ENCODE data around the gene TCF7L1.
A peak's percentile ranks its signal among the peaks of the same experiment; 100 is the strongest.
"Not testable (repeated sequence)": the region's sequence is repeated elsewhere in the genome, so short reads cannot be mapped to it uniquely, and the experiment has no call there.

The TCF7L1 gene

GRCh38 chr2:85291425-85292023, 158.3 kb downstream of the TCF7L1 start:
- DNase-seq: peak; percentile 12

- DNase-seq: no peak
Measured at GRCh38 chr2:85302121-85302520, 168.9 kb downstream of the TCF7L1 start.

DNA sequence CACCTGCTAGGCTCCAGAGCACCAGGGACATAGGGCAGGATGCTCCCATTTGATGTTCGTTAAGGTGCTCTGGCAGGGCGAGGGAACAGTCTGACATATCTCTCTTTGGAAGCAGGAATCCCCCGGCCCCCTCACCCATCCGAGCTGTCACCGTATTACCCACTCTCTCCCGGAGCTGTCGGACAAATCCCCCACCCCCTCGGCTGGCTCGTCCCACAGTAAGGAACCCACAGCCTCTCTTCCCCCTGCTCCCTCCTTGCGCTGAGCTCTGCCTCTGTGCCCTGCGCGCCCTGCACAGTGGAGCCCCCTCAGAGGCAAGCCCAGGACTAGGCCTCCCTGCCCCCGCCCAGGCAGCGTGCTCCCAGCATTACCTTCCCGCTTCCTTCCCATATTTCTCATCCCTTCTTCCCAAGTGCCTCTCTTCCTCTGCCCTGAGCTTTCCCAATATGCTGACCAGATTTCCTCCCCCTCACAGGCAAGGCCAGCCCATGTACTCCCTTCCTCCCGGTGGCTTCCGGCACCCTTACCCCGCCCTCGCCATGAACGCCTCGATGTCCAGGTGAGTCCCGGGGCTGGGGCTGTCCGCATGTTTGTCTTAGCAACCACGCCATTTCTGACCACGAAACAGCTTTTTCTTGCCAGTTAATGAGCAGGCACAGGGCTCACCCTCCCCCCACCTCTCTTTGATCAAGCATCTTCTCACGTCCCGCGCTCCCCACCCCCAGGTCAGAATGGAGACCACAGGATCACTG, 170.8 kb downstream of the TCF7L1 start:
- no peak for DNase-seq

- no peak for DNase-seq
Measured at GRCh38 chr2:85307527-85307897, 174.3 kb downstream of the TCF7L1 start.

DNA sequence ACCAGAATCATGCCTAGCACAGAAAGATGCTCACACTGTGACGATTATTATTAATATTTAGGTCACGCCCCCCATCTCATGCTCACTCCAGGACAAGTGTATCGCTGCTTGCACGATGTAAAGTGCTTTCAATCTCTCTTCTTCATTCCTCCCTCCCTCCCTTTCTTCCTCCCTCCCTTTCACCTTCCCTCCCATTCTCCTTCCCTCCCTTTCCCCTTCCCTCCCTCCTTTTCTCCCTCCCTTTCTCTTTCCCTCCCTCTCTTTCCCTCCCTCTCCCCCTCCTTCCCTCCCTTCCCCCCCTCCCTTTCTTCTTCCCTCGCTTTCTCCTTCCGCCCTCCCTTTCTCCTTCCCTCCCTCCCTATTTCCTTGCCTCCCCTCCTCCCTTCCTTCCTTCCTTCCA, 175.0 kb downstream of the TCF7L1 start:
- DNase-seq: no peak

- no peak for DNase-seq
Measured at GRCh38 chr2:85308896-85309555, 175.8 kb downstream of the TCF7L1 start.

DNA sequence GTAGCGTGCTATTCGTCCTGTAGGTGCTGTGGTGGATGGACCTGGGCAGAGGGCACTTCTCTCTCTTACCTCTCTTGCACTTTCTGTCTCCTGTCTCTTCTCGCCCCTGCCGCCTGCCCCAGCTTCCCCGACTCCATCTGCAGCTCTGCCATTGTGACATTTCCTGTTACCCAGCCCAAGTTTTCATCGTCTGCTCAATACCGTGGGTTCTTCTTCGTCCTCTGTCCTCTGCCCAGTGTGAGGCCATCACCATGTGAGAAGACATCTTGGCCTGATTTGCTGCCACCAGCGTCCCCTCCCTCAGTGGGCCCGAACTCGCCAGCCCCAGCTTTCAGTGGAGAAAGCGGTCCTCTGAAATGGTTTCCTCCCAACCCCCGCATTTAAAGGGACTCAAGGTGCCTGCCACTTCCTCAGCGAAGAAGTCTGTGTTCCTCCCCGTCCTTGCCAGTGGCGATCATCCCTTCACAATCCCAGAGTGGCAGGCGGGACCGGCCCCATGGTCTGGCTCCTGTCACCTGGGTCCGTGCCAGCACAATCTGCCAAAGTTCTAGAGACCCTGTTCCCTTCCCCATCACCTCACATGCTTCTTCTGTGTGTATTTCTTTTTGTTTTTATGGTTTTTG, 176.6 kb downstream of the TCF7L1 start:
- peak; percentile 12 for DNase-seq

GRCh38 chr2:85310330-85310729, 177.1 kb downstream of the TCF7L1 start:
- DNase-seq: no peak

DNA sequence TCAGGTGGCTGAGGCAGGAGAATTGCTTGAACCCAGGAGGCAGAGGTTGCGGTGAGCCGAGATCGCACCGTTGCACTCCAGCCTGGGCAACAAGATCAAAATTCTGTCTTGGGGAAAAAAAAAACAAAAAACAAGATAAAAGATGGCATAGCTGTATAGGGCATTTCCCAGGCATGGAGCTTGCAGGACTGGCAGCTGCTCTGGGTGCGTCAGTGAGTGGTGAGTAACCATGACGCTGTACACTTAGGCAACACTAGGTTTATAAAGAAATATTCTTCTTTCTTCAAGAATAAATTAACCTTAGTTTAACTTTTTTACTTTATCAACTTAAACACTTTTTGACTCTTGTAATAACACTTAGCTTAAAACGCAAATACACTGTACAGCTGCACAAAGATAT, 179.2 kb downstream of the TCF7L1 start:
- no peak for DNase-seq

- DNase-seq: no peak
Measured at GRCh38 chr2:85314884-85315242, 181.7 kb downstream of the TCF7L1 start.

DNA sequence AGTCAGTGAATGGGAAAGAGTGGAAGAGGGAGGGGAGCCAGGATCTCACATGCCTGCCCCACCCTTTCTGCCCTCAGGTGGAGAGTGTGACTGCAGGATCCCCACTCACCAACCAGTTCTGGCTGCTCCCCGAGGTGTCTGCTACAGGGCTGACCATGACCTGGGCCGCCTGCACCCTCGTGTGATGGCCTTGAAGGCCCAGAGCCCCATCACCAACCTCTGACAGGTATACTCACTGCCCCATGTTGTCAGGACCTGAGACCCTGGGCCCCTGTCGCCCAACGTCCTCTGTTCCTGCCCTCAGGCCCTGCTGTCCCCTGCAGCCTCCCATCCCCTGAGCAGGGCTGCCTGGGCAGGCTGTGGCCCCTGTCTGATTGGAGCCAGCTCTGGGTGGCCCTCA, 182.7 kb downstream of the TCF7L1 start:
- not testable (repeated sequence) for DNase-seq

DNA sequence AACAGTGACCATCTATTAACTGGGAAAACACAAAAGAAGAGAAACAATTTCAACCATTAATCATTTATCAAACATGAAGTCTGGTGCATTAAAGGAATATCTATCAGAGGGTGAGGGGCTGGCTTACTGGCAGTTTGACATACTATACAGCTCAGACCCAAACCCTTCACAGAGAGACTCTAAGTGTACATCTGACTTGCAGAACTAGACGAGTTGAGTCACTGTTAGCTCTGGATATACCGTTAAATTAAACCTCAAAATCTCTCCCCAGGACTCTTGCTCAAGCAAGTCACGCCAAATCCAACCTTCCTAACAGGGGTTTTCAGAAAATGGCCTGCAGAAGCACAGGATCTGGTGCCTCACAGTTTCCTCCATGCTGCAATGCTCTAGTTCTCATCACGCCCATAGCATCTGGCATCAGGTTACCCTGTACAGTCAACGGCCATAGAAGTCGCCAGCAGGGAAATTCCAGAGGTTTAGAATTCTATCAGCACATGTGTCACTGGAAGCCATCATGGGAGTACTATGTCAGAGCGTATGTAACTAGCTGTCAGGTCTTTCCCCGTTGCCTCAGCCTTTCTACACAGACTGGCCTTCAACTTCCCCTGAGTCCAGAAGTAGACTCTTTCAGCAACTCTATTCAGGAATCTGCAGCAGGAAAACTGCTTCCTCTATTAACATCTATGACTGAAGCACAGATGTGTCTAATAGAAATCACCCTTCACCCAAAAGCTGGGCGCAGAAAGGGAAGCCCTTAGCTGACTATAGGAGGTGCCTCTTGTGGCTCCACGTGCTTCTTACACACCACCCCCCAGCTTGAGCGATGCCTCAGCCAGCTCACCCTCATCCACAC, 185.3 kb downstream of the TCF7L1 start:
- DNase-seq: peak; percentile 55

DNA sequence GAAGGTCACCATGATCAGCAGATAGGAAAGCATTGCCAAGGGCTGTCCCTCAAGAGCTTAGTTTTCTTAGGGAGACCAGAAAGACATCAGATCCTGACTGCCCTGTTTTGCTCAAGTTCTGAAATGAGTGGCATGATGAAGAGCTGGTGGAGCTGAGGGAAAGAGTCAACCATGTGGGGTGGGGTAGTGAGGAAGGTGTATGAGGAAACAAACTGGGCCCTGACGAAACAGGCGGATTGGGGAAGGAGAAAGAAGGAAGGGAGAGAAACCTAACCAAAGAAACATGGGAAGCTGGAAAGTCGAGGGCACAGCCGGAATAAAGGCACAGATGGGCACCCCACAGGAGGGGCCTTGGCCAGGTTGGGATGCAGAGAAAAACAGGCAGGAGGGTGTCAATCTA, 186.6 kb downstream of the TCF7L1 start:
- DNase-seq: no peak

DNA sequence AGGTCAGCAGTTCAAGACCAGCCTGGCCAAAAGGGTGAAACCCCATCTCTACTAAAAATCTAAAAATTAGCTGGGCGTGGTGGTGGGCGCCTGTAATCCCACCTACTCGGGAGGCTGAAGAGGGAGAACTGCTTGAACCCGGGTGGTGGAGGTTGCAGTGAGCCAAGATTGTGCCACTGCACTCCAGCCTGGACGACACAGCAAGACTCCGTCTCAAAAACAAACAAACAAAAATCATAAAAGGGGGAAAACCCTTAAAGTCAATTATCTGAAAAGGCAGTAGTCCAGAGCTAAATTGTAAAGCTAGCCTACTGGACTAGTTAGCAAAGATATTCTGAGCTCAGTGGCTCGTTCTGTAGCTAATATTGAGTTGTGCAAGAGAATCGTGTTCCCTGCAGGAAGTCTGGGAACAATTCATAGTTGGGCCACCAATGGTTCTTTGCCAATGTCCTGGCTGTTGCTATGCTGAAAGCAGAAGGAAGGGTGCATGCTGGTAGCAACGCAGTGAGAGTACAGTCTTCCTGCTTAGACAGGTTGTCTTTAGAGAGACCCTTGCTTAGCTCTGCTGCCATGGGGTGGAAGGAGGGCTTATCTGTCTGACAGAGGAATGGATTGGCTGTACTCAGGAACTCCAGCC, 190.3 kb downstream of the TCF7L1 start:
- DNase-seq: no peak

DNA sequence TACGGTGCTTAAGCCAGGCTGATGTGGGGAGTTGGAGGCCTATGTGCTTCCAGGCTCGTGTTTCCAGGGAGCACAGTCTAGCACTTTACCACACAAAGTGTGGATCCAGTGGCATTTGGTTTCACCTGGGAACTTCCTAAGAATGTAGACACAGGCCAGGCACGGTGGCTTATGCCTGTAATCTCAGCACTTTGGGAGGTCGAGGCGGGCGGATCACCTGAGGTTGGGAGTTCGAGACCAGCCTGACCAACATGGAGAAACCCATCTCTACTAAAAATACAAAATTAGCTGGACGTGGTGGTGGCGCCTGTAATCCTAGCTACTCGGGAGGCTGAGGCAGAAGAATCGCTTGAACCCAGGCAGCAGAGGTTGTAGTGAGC, 190.8 kb downstream of the TCF7L1 start:
- DNase-seq: not testable (repeated sequence)

DNA sequence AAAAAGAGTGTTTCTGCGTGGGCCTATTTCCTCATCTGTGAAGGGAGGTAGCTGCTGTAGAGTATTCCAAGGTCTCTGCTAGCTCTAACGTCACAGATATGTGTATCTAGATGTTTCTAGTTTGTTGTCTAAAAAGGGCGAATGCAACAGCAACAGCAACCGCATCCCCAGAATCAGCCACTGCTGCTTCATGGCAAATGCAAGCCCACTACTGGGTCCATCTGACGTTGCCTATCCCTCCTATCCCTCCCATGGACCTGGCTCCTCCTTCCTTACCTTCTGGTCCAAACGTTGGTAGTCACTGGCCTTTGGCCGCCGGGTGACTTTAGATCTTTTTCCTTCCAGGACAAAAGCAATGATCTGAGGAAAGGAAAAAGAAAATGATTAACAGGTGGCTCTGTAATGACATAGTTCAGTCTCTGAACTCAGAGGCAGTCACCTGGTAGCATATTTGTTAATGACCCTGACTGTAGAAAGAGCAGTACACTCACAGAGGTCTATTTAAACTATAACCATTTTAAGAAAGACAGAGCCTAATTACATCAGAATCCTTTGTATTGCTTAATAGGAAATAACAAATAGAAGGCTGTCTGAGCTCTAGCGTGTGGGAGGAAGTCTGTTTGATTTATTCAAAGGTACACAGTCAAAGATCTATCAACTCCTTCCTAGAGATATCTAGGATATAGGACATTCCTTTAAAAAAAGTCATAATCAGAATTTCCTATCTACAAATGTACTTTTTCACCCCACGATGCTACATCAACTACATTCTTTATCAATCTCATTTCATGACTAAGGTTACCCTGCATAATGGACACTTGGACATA, 191.7 kb downstream of the TCF7L1 start:
- DNase-seq: no peak

- DNase-seq: no peak
Measured at GRCh38 chr2:85325466-85325811, 192.2 kb downstream of the TCF7L1 start.

- peak; percentile 49 for DNase-seq
Measured at GRCh38 chr2:85326406-85327159, 193.4 kb downstream of the TCF7L1 start.

GRCh38 chr2:85327160-85327821, 194.1 kb downstream of the TCF7L1 start:
- DNase-seq: peak; percentile 52

Measured in activated naive CD4-positive, alpha-beta T cell treated with Interleukin-2 at 50 U/mL for 16 hours (primary cell).